GM18873 (cell line): ENCODE results near the gene TINAGL1.

Experiments used
- ATAC-seq: cut with Tn5 transposase; IDR thresholded peaks from one replicate; pipeline ENCODE4 v1.9.1; 2021; ENCODE audit warnings: mild to moderate bottlenecking, moderate library complexity, moderate number of reproducible peaks; ENCODE audit not compliant: unreplicated experiment, low FRiP score

The TINAGL1 gene

DNA sequence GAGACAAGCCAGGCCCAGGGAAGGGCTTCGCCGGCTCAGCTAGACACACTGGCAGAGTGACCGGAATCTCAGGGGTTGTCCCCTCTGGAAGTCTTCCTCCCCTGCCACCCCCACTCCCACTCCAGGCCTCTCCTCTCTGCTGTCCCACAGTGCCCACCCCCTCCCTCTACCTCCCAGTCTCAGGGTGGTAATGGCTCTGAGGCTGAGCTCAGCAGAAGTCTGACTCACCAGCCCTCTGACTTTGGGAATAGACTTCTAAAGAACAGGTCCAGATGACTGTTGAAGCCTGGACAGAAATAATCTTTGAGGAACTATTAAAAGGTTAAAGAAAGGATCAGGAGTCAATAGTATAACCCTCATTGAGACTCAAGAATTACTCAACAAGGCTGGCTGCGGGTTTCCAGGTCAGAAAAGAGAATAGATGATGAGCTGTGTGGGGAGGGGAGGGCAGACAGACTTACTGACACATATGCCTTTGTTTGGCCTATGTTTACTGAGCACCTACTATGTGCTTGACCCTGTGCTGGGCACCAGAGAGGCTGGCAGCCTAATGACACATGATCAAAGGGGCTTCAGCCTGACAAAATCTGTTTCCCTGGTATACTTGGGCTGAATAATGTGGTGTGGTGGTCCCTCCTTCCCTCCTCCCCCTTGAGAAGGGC, 49.4 kb downstream of the TINAGL1 start:
- ATAC-seq = no peak

DNA sequence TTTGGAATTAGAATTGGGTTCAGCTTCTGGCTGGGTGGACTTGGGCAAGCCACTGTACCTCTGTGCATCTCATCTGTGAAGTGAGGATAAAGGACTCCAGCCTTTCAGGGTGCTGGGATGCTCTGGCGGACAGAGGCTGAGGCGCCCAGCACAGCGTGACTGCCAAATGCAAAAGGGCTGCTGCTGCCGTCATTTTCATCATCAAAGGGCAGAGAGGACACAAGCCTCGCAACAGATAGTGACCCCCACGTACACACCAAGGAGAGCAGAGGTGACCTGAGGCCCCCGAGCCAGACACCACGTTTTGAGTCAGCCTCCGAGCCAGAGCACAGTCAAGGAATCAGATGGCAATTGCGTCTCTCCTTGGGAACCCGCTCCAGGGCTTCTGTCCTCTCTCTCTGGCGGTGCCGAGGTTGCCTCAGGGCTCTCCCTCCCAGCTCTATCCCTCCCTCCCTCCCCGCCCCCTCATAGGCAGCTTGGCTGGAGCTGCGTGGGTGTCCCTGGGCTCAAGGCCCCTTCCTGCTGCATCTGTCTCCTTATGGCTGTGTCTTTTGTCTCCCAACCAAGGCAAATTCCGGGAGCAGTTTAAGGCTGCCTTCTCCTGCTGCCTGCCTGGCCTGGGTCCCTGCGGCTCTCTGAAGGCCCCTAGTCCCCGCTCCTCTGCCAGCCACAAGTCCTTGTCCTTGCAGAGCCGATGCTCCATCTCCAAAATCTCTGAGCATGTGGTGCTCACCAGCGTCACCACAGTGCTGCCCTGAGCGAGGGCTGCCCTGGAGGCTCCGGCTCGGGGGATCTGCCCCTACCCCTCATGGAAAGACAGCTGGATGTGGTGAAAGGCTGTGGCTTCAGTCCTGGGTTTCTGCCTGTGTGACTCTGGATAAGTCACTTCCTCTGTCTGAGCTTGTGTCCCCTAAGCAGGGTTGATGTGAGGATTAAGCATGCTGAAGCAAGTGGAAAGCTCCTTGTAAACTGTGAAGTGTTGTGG, 50.2 kb downstream of the TINAGL1 start:
- ATAC-seq = no peak

DNA sequence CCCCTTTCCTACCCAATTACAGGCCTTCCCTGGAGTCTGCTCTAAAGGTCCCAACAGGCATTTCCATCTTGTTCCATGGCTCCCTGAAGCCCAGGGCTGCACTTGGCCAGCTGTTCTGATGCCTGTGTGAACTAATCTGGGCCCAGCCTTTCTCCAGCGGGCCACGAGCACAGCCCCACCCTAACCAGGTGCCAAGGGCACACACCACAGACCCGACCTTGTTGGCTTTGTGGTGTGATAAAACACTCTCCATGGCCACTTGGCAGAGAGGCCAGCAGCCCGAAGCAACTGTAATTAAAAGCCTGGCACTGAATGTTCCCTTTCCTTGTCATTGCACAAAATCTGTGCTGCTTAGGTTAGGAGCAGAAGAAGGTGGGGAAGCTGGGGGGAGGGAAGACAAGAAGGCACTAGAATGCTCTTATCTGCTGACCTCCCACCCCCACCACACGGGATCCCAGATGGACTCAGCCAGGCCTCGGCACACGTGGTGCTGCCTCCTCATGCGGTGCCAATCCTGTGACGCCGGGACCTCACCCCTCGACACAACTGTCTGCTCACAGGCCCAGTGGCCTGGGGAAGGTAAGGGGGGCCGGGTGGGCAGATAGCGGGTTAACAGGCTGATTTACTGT, 51.1 kb downstream of the TINAGL1 start:
- no peak for ATAC-seq

DNA sequence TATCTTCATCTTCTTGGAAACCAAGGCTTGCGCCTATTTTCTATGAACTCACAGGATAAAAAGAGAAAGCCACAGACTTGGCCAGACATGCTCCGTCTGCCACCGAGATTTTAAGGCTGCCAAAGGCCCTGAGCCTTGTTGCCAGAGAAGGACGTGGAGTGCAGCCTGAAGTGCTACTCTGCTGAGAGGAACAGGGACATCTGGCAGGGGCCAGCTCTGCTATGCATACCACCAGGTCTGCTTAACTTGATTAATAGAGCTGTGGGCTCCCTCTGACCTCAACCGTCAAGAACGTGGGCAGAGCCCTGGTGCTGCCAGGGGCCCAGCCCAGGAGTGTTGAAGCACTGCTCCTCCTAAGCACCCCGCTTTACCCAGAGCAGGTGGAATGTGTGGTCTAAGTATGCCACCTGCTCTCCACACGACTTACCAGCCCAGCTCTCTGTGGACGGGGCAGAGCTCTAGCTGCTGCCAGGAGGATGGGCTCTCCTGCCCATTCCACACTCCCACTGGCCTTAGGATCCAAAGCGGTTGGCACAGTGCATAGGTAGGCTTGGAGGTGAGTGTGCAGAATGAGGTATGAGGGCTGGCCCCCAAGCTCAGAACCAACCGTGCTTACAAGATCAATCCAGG, 51.7 kb downstream of the TINAGL1 start:
- ATAC-seq = no peak

DNA sequence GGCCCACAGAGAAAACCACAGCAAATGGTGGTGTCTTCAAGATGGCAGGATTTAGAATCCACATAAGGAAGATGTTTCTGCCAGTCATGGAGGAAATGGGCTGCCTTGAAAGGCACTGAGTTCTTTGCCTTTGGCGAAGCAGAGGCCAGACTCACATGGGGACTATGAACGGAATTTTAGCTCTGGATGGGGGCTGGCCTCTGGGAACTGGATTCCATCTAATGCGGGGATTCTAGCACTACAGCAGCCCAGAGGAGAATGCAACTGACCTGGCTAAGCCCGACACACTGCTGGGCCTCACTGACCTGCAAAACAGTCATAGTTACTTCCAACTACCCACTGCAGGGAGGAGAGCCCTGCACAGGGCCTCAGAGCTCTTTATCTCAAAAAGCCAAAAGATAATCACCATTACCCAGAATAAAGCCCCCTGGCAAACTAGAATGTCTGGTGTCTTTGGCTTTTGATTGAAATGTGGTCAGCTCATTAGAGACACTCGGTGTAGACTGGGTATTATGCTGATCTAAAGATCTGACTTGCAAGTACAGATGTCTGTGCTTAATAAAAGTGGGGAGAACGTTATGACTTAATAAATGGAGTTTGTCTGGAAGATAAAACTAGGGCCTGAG, 52.7 kb downstream of the TINAGL1 start:
- no peak for ATAC-seq

DNA sequence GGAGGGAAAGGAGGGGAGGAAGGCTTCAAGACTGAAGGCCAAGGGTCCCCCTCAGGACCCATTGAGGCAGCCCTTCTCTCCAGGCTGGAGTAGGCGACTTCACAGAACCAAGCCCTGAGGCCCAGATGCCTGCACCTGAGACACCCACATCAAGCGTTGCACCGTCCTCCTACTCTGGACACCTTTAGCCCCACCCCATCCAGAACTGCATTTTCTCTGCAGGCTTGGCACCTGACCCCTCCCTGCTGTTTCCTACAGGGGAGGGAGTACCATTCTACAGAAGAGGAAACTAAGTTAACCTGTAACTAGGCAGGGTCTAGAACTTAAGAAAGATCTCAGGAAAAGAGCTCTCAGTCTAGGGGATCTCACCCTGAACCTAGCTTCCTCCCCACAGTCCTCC, 56.3 kb downstream of the TINAGL1 start:
- ATAC-seq = no peak

DNA sequence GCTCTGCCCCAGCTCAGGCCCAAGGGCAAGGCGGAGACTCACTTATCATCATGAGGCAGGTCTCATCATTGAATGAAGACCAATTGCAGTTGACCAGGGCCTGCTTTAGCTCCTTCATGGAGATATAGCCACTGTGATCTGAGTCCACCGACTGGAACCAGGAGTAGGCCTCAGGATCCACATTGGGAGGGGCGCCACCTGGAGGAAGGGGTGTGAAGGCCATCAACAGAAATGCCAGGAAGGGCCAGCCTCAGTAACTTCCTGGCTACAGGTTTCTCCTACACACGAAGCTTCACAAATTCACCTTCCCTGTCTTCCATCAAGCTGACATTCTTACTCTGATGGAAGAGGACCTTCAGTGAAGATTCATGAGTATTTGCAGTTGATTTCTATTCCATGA, 56.8 kb downstream of the TINAGL1 start:
- ATAC-seq = no peak
